PC-3 (cell line): Measurements from ENCODE around the gene RNF19B. TPM values are rescaled to one million over a fixed set of nuclear protein-coding genes. Genes with fewer than 3 reads are reported as not detected.

ENCODE experiments used
- ATAC-seq: fragments of 200-7000 bp; cut with Tn5 transposase; 2 replicates; pipeline ENCODE4 v1.9.1; 2020; ENCODE audit warnings: mild to moderate bottlenecking, moderate library complexity
- BruUV-seq: library from RNA; stranded (reverse); fragments of 400-500 nt; replicated peaks from 2 replicates; lab custom pipeline; 2021; lab: Mats Ljungman, UMichigan
- CTCF ChIA-PET: fragments of 300-600 bp; sonication (Branson Sonifier 250); formaldehyde crosslinking; loops from one replicate; lab custom pipeline; 2022; ENCODE audit warnings: antibody characterized with exemption; lab: Charles Lee
- POLR2A ChIA-PET: fragments of 300-600 bp; sonication (Branson Sonifier 250); formaldehyde crosslinking; loops from one replicate; lab custom pipeline; 2022; ENCODE audit warnings: antibody characterized with exemption; ENCODE audit not compliant: unreplicated experiment; lab: Charles Lee
- DNase-seq: peaks from one replicate; pipeline ENCODE4 v3.0.0-alpha.2; 2015
- H2AFZ ChIP-seq: fragments of 300-600 bp; sonication (generic); 2 replicates; pipeline ENCODE4 v1.6.0; 2016; ENCODE audit warnings: antibody characterized with exemption, low read length
- H3F3A ChIP-seq: fragments of 300-600 bp; sonication (generic); one replicate; pipeline ENCODE4 v1.6.0; 2017; ENCODE audit warnings: antibody characterized with exemption, low read length, control low read depth, mild to moderate bottlenecking; ENCODE audit not compliant: unreplicated experiment
- H3K27ac ChIP-seq: fragments of 300-600 bp; sonication (generic); 2 replicates; pipeline ENCODE4 v1.5.1; 2016; ENCODE audit warnings: mild to moderate bottlenecking, low read length
- H3K27me3 ChIP-seq: fragments of 300-600 bp; sonication (generic); 2 replicates; pipeline ENCODE4 v1.6.1; 2016; ENCODE audit warnings: low read length, mixed read lengths
- H3K36me3 ChIP-seq: fragments of 300-600 bp; sonication (generic); 2 replicates; pipeline ENCODE4 v1.6.1; 2016; ENCODE audit warnings: low read depth, mixed run types, low read length, mixed read lengths
- H3K4me1 ChIP-seq: fragments of 300-600 bp; sonication (generic); 2 replicates; pipeline ENCODE4 v1.5.1; 2016; ENCODE audit warnings: low read length; ENCODE audit not compliant: insufficient read depth
- H3K4me2 ChIP-seq: fragments of 300-600 bp; sonication (generic); 2 replicates; pipeline ENCODE4 v1.6.0; 2016; ENCODE audit warnings: low read length
- H3K4me3 ChIP-seq: fragments of 300-600 bp; sonication (generic); 2 replicates; pipeline ENCODE4 v1.5.1; 2016; ENCODE audit warnings: mild to moderate bottlenecking, low read length, mixed read lengths
- H3K79me2 ChIP-seq: fragments of 300-600 bp; sonication (generic); 2 replicates; pipeline ENCODE4 v1.6.1; 2017; ENCODE audit warnings: low read length, mixed read lengths
- H3K9ac ChIP-seq: fragments of 300-600 bp; sonication (generic); 2 replicates; pipeline ENCODE4 v1.6.0; 2016; ENCODE audit warnings: mild to moderate bottlenecking, low read length
- H3K9me2 ChIP-seq: fragments of 300-600 bp; sonication (generic); replicated peaks from 2 replicates; pipeline ENCODE4 v1.6.1; 2016; ENCODE audit warnings: mixed run types, low read length, mixed read lengths
- H3K9me3 ChIP-seq: fragments of 300-600 bp; sonication (generic); 2 replicates; pipeline ENCODE4 v1.6.1; 2016; ENCODE audit warnings: low read length, mixed read lengths
- H4K20me1 ChIP-seq: fragments of 300-600 bp; sonication (generic); 2 replicates; pipeline ENCODE4 v1.6.1; 2016; ENCODE audit warnings: low read length, mixed read lengths
- CTCF ChIP-seq: fragments of 300-600 bp; sonication (generic); conservative IDR thresholded peaks from 2 replicates; pipeline ENCODE4 v1.5.1; 2017; ENCODE audit warnings: antibody characterized with exemption, low read depth, mild to moderate bottlenecking, low read length
- EZH2 ChIP-seq: fragments of 300-600 bp; sonication (generic); IDR thresholded peaks from one replicate; pipeline ENCODE4 v1.6.1; 2017; ENCODE audit warnings: antibody characterized with exemption, mild to moderate bottlenecking, low read length; ENCODE audit not compliant: unreplicated experiment
- EZH2phosphoT487 ChIP-seq: fragments of 300-600 bp; sonication (generic); IDR thresholded peaks from 2 replicates; pipeline ENCODE4 v1.6.1; 2018; ENCODE audit warnings: mild to moderate bottlenecking, antibody characterized with exemption, low read length, borderline replicate concordance
- intact Hi-C: fragments of 100-400 bp; cut with micrococcal nuclease; formaldehyde crosslinking; loops from 2 replicates; pipeline ENCODE4 v1.9.0; 2023
- total RNA-seq: library from RNA; depleted of rRNA; stranded (reverse); fragments of >200 nt; gene quantifications from 2 replicates; pipeline ENCODE4 v1.2.3, GENCODE V29; 2014

Gene RNF19B
- total RNA-seq, 1 experiment from 2014 or later = 17.9 TPM

GRCh38 chr1:32988665-32989064, 24.1 kb upstream of the RNF19B start:
- no peaks in the 10 kb centered on the region for H3K9me2 ChIP-seq
- H3K4me1 ChIP-seq = peaks cover 48% of the 10 kb centered on the region
- H3F3A ChIP-seq = peaks cover 4% of the 10 kb centered on the region
- POLR2A ChIA-PET = no interaction called here
- intact Hi-C loops = loop anchor here (1.0 kb wide), 1 partner anchor 7 kb away; no protein-coding TSS in a partner anchor
- H3K9me3 ChIP-seq = no peaks in the 10 kb centered on the region
- H3K4me2 ChIP-seq = peak overlapping the region; percentile 77
- no peaks in the 10 kb centered on the region for H3K27me3 ChIP-seq
- peak overlapping the region; percentile 93 for H3K27ac ChIP-seq
- H3K9ac ChIP-seq = peak overlapping the region; percentile 66
- peak; percentile 63 for DNase-seq
- H3K4me3 ChIP-seq = peak overlapping the region; percentile 37
- H4K20me1 ChIP-seq = no peaks in the 10 kb centered on the region
- no peaks in the 10 kb centered on the region for H3K79me2 ChIP-seq
- no peaks in the 10 kb centered on the region for H3K36me3 ChIP-seq
- TF ChIP-seq EZH2phosphoT487 (no peak), CTCF (no peak), EZH2 (no peak)
- CTCF ChIA-PET = interaction anchor here (0.9 kb wide), 1 partner anchor 15 kb away, joined by 3 read pairs; no protein-coding TSS in a partner anchor
- ATAC-seq = peak; percentile 2; the same call in 1 of the 2 replicates
- no TSS peak for BruUV-seq
- peak overlapping the region; percentile 37; the same call in 1 of the 2 replicates for H2AFZ ChIP-seq

DNA sequence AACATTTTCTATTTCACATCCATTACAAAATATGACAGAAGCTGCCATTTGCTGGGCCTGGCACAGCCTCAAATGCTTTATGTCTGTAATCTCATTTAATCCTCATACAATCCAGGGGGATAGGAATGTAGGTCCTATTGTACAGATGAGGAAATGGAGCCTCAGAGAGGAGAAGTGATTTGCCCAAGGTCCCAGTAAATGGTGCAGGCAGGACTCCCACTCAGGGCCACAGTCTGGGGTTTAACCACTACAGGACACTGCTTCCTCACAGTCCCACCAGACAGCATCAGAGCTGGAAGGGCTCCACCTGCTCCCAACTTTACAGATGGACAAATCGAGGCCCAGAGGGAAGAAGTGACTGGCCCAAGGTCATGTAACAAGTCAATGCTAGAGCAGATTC, 20.6 kb upstream of the RNF19B start:
- Histone ChIP-seq H3K79me2 (no peaks in the 10 kb centered on the region), H3K27ac (no peak overlapping the region), H4K20me1 (no peaks in the 10 kb centered on the region), H3K4me3 (no peak overlapping the region), H3K9me2 (no peaks in the 10 kb centered on the region), H3K9me3 (no peaks in the 10 kb centered on the region), H3K27me3 (no peaks in the 10 kb centered on the region), H2AFZ (no peak overlapping the region), H3K4me1 (peaks cover 38% of the 10 kb centered on the region), H3K4me2 (no peak overlapping the region), H3K36me3 (no peaks in the 10 kb centered on the region), H3K9ac (no peak overlapping the region), H3F3A (peaks cover 4% of the 10 kb centered on the region)
- TF ChIP-seq EZH2 (no peak), CTCF (no peak), EZH2phosphoT487 (no peak)
- intact Hi-C loops = no loop called here
- CTCF ChIA-PET = no interaction called here
- POLR2A ChIA-PET = no interaction called here
- BruUV-seq = no TSS peak
- ATAC-seq = no peak
- DNase-seq = no peak

GRCh38 chr1:32984455-32985171, 20.0 kb upstream of the RNF19B start:
- BruUV-seq = no TSS peak
- Histone ChIP-seq H3K4me3 (no peak overlapping the region), H3K9me2 (no peaks in the 10 kb centered on the region), H3K79me2 (no peaks in the 10 kb centered on the region), H3K4me2 (no peak overlapping the region), H3K27ac (no peak overlapping the region), H3K27me3 (no peaks in the 10 kb centered on the region), H3K36me3 (no peaks in the 10 kb centered on the region), H3K9ac (no peak overlapping the region), H4K20me1 (no peaks in the 10 kb centered on the region), H3F3A (peaks cover 4% of the 10 kb centered on the region), H3K4me1 (peaks cover 33% of the 10 kb centered on the region), H2AFZ (no peak overlapping the region), H3K9me3 (no peaks in the 10 kb centered on the region)
- ChIA-PET POLR2A (no interaction called here), CTCF (no interaction called here)
- ATAC-seq (no peak), DNase-seq (no peak)
- TF ChIP-seq EZH2phosphoT487 (no peak), CTCF (no peak), EZH2 (no peak)
- intact Hi-C loops = no loop called here
